Ureter (tissue), 1 donor: Measurements from ENCODE around the gene IKBKE. TPM values are rescaled to one million over a fixed set of nuclear protein-coding genes. Genes with fewer than 3 reads are reported as not detected.
"Not testable (repeated sequence)": the region's sequence is repeated elsewhere in the genome, so short reads cannot be mapped to it uniquely, and the experiment has no call there.

Experiments
- DNase-seq: peaks from one replicate; pipeline ENCODE4 v3.0.0-alpha.2; 2020; ENCODE audit warnings: low spot score
- total RNA-seq: library from RNA; stranded (reverse); gene quantifications from one replicate; pipeline ENCODE4 v1.2.4, GENCODE V29; 2023
- donor health status: DM: yes; HTN: yes; CAD: no.

IKBKE gene
- total RNA-seq, 1 donor from 2014 or later: 12.5 TPM

DNA sequence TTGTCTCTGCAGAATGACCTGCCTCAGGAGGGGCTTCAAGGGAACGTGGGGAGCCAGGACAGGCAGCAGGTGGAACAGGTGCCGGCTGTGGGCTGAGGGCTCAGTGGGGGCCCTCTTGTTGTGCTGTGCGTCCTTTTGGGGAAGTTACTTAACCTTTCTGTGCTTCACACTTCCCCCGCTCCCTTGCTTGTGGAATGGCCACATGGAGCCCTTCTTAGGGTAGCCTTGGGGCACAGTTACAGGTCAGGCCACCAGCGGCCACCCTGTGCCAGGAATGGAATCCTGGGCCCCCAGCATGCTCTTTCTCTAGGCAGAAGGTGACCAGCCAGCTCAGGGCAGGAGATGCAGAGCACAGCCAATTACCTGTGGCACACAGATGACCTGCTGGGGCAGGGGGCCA is 2.6 kb downstream of the IKBKE start:
- DNase-seq: no peak

GRCh38 chr1:206476058-206476457 is 5.8 kb downstream of the IKBKE start:
- no peak for DNase-seq

DNA sequence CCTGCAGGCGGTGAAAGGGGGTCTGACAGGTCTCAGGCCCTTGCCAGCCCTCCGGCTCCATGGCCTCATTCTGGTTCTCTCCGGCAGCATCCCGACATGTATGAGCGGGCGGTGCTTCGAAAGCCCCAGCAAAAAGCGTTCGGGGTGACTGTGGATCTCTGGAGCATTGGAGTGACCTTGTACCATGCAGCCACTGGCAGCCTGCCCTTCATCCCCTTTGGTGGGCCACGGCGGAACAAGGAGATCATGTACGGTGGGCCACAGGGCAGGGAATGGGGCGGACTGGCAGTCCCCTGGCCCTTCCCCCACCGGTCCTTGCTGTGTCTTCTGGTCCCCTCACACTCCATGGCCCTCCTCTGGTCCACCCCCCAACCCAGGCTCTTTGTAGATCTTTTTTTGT is 6.3 kb downstream of the IKBKE start:
- DNase-seq: no peak

DNA sequence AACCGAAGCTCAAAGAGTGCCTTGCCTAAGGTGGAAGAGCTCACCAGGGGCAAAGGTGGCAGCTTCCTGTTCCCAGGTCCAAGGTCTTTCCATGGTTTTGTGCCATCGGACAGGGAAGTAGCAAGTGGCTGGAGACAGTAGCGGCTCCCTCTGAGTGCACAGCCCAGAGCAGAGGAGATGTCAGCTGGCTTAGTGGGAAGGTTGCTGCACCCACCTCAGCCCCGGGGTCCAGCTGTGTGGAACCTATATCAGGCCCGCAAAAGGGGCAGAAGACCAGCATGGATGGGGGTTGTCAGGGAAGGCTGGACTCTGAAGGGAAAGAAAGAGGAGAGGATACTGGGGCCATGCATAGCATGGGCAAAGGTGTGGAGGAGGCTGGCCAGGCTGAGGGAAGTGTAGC is 6.8 kb downstream of the IKBKE start:
- DNase-seq: no peak

- DNase-seq: no peak
Measured at GRCh38 chr1:206477581-206478380, 7.5 kb downstream of the IKBKE start.

- DNase-seq: no peak
Measured at GRCh38 chr1:206478746-206479145, 8.5 kb downstream of the IKBKE start.

- peak; percentile 72 for DNase-seq
Measured at GRCh38 chr1:206479183-206480125, 9.2 kb downstream of the IKBKE start.

DNA sequence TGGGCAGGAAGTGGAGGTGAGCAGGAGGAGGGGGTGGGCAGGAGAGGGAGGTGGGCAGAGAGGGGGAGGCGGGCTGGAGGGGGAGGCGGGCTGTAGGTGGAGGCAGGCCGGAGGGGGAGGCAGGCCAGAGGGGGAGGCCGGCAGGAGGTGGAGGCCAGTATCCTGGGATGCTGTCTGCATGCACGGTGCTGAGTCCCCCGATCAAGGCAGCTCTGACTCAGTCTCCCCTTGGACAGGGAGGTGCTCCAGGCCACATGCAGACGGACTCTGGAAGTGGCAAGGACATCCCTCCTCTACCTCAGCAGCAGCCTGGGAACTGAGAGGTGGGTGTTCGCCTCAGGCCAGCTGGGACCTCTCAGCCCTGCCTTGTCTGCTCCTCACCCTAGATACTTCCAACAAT is 9.9 kb downstream of the IKBKE start:
- no peak for DNase-seq

DNA sequence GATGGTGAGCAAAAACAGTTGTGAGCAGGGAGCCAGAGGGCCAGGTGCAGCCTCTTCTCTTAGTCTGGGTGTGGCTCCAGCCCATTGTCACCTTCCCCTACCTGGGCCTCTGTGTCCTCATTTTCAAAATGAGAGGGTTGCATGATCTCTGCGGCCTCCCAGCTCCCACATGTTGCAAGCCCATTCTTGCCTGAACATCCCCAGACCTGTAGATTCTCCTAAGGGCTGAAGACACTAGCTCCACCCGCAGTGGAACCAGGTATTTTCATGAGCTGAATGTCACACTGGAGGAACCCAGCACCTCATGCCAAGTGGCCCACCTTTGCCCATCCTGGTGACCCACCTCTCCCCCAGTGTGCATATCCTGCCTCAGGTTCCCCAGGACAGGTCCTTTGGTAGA is 12.3 kb downstream of the IKBKE start:
- DNase-seq: no peak

- DNase-seq: not testable (repeated sequence)
Measured at GRCh38 chr1:206483864-206484263, 13.6 kb downstream of the IKBKE start.

GRCh38 chr1:206484901-206485300 is 14.6 kb downstream of the IKBKE start:
- no peak for DNase-seq

DNA sequence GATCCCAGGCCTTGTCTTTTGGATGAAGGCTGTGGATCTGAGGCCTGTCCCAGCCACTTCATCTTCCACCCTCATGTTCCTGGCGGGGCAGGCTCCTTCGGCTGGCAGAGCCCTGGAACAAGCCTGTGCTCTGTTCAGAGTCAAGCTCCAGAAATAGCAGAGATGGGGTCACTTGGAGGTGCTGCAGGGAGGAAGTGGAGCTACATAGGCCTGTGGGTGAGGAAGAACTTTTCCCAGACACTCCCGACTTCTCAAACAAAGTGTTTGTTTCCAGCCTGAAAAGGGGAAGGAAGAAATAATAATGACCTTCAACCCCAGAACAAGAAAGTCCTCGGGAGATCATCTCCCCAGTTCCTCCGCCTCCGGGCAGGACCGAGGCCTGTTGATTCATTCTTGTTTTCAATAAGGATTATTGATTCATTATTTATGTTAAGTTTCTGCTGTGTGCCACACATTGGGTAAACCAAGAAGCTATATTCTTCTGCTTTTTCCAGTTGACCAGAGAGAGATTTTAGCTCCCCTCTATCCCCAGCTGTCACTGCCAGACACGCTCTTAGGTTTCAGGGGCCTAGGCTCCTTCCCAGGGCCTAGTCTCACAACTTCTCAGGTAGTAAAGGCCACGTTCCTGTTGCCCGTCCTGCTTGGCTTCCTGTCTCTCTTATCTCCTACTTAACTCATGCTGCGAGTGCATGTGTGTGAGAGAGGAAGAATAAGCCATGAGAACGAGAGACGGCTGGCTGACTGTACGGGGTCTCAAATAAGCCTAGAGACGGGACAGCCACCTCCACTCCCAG is 16.9 kb downstream of the IKBKE start:
- no peak for DNase-seq

DNA sequence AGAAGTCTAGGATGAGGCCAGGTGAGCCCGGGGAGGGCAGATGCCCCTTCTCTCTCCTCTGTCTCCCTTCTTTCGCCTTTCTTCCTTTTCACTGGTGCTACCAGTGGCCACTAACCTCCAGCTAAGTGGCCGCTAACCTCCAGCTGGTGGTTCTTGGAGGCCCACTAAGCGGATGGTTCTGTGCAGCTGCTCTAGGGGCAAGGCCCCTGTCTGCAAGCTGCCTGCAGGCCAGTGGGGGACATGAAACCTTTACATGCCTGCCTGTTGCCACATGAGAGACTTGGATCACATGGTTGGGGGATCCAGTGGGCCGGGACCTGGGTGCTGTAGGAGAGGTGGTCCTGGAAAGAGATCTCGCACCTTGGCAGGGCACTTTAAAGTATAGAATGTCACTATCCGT is 17.7 kb downstream of the IKBKE start:
- DNase-seq: no peak

DNA sequence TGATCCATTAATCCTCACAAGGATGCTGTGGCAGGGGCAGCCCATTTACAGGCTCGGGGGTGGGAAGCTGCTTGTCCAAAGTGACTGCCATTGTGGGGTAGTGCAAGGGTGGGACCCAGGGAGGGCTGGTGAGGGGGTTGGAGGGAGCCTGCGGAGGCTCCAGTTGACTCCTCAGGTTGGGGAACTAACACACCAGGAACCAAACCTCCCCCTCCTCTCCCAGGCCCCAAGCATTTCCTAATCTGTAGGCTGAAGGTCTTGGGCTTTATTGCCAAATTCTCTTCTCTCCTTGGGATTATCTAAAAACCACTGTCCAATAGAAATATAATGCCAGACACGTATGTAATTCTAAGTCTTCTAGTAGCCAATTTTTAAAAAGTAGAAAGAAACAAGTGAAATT is 18.2 kb downstream of the IKBKE start:
- DNase-seq: no peak

- peak; percentile 83 for DNase-seq
Measured at GRCh38 chr1:206489980-206490770, 19.9 kb downstream of the IKBKE start.

GRCh38 chr1:206490771-206491405 is 20.6 kb downstream of the IKBKE start:
- no peak for DNase-seq

GRCh38 chr1:206491616-206492015 is 21.3 kb downstream of the IKBKE start:
- no peak for DNase-seq

- no peak for DNase-seq
Measured at GRCh38 chr1:206492589-206492988, 22.3 kb downstream of the IKBKE start.

- DNase-seq: no peak
Measured at GRCh38 chr1:206493279-206493678, 23.0 kb downstream of the IKBKE start.

DNA sequence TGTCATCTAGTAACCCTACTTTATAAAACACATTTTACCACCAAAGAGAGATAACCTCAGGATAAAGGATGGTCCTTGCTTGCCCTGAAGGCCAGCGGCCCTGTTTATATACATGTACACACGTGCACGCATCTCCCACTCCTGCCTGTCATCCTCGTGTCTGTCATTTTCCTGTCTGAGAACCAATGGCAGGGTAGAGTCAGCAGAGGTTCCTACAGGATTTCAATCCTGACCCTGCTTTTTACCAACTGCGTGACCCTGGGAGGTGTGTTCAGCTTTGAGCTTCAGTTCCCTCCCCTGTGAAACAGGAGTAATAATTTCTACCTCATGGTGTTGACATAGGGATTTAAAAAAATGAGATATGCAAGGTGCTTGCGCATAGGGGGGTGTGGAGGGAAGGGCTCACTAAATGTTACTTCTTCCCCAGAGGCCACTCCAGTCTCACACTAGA is 24.8 kb downstream of the IKBKE start:
- no peak for DNase-seq
